Ecto neural progenitor cell (in vitro differentiated cells): ENCODE results near the gene HELT.
A peak's percentile ranks its signal among the peaks of the same experiment; 100 is the strongest.

Source experiments
- DNase-seq: peaks from one replicate; pipeline ENCODE4 v3.0.0-alpha.2; 2018; ENCODE audit warnings: low spot score

The HELT gene

DNA sequence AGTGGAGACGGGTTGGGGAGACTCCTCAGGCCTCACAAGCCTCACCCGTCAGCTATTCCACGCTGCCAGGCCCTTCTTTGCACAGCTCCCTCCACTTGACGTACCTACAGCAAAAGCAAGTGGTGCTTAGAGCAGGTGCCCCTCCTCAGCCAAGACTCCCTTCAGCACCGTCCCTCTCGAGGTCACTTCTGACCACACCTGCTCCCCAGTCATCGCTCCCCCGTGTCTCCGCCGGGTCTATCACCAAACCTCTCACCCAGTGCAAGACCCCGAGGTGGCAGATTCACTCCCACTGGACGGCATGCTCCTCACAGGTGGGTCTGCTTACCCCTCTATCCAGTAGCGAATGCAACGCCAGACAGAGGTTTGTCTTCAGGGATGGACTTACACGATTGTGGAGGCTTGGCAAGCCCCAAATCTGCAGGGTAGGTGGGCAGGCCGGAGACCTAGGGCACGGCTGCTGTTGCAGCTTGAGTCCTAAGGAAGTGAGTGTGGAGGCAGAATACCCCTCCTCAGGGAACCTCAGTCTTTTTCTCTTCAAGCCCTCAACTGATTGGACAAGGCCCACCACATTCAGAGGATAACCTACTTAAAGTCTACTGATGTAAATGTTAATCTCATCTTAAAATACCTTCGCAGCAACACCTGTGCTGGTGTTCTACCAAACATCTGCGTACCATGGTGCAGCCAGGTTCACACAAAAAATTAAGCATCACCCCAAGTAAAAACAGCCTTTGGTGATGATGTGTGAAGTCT is 14.5 kb upstream of the HELT start:
- DNase-seq: no peak

DNA sequence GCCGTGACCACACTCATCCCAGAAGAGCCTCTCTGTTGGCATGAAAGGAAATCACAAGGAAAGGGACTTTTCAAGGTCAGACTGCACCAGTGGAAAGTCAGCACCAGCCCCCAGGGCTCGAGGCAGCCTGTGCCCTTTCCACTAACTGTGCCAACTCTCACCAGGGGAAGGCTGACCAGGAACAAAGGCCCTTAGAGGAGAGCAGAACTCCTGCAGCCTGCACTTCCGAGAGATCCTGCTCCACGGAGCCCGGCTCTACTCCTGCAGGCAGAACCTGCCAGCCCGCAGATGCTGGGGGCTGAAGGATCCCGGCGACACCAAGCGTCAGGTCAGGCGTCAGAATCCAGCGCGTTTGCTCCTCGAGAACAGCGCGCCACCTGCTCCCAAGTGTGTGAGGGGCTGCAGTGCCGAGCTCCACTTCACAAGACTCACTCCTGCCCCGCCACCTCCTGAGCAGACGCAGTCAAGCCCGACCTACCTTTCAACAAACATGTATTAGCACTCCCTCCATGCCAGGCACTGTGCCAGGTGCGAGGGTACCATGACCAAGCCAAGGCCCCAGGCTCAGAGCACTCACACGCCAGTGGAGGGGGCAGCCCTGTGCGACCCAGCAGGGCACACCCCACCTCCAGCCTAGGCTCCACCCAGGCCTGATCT is 13.6 kb upstream of the HELT start:
- peak; percentile 65 for DNase-seq

DNA sequence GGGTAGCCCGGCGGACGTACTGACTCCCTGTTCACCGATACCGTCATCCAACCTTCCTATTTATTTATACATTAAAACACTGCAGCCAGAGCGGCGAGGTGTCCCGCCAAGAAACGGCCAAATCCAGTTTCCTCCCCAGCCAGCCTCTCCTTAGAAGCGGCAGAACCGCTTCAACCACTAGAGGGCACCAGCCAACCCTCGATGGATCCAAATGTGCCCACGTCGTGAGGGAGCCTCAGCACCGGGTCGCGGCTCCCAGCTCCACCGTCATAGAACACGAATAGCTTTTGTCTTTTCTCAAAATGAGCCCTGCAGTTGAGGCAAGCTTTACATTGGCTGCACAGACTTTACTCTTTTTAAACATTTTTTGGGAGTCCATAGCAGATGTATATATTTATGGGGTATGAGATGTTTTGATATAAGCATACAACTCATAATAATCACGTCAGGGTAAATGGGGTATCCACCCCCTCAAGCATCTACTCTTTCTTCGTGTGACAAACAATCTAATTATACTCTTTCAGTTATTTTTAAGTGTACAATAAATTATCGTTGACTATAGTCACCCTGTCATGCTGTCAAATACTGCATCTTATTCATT is 13.0 kb upstream of the HELT start:
- peak; percentile 86 for DNase-seq

DNA sequence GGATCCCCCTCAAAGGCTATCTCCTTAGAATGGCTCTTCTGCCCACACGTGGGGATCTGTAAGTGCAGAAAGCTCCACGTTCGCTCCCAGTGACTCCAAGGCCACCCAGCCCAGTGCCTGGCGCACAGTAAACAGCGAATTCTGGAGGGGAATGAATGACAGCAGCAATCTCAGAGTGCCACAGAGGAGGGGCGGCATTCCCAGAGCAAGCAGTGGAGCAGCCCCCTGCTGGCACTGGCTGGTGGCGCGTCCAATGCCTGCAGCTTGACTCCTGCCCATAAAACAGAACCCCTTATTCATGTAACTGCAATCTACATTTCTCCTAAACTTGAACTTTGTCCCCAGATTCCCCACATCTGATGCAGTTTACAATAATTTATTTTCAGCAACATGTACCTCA is 6.9 kb upstream of the HELT start:
- peak; percentile 76 for DNase-seq

DNA sequence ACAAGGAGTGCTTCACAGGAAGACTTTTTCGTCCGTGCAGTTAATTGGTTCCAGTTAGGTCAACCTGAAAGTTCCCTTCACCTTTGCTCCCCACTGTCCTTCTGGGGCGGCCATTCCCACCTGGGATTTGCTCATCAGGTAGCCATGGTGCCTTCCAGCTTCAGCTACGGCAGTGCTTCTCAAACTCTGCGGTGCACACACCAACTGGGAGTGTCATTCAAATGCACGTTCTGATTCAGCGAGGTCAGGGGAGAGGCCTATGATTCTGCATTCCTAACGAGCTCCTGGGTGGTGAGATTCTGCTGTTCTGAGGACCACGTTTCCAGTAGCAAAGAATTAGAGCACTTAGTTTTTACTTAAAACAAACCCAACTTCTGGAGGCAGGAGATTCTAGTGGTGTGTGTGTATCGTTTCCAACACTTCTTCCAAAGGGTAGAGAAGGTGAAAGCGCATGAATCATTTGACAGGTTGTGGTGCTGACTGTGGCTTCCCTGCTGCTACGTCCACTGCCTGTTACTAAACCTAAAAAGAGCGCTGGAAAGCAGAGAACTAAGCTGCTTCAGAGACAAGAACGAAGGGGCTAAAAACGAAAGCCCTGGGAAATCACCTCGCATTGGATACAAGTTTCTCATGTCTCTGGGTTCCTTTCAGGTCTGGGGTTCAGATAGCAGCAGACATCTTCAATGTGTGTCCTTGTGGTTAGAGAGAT is 4.7 kb upstream of the HELT start:
- no peak for DNase-seq

GRCh38 chr4:185015108-185015507 is 3.2 kb upstream of the HELT start:
- DNase-seq: no peak

GRCh38 chr4:185016101-185016940 is 2.0 kb upstream of the HELT start:
- DNase-seq: no peak

- no peak for DNase-seq
Measured at GRCh38 chr4:185016946-185017758, 1.1 kb upstream of the HELT start.

DNA sequence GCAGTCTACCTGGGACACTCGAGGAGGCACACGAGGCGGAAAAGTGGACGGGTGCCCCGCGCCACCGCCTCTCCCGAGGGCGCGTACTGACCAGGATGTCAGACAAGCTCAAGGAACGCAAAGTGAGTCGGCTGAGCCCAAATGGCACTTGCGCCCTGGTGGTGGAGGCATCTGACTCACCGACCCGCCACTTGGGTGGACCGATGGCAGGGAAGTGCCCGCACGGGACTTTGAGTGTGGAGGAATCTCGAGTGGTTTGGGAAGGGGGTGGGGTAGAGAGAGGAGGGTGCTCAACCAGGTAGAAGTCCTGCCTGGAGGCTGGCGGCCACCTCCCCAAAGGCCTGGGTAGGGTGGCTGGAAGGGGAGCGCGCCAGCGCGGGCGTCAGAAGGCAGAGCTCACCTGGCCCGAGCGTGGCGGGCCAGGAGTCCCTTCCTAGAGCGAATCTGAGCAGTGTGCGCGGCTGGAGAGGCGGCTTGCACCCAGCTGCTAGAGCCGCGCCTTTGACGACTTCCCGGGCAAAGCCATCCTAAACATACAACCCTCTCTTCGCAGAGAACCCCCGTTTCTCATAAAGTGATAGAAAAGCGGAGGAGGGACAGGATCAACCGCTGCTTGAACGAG is 655 bp downstream of the HELT start:
- no peak for DNase-seq

- DNase-seq: peak; percentile 69
Measured at GRCh38 chr4:185019456-185020292, 1.4 kb downstream of the HELT start.

DNA sequence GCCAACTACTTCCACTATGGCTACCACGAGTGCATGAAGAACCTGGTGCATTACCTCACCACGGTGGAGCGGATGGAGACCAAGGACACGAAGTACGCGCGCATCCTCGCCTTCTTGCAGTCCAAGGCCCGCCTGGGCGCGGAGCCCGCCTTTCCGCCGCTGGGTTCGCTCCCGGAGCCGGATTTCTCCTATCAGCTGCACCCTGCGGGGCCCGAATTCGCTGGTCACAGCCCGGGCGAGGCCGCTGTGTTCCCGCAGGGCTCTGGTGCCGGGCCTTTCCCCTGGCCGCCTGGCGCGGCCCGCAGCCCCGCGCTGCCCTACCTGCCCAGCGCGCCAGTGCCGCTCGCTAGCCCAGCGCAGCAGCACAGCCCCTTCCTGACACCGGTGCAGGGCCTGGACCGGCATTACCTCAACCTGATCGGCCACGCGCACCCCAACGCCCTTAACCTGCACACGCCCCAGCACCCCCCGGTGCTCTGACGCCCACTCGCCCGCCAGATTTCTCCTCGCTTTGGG is 2.1 kb downstream of the HELT start:
- peak; percentile 68 for DNase-seq

DNA sequence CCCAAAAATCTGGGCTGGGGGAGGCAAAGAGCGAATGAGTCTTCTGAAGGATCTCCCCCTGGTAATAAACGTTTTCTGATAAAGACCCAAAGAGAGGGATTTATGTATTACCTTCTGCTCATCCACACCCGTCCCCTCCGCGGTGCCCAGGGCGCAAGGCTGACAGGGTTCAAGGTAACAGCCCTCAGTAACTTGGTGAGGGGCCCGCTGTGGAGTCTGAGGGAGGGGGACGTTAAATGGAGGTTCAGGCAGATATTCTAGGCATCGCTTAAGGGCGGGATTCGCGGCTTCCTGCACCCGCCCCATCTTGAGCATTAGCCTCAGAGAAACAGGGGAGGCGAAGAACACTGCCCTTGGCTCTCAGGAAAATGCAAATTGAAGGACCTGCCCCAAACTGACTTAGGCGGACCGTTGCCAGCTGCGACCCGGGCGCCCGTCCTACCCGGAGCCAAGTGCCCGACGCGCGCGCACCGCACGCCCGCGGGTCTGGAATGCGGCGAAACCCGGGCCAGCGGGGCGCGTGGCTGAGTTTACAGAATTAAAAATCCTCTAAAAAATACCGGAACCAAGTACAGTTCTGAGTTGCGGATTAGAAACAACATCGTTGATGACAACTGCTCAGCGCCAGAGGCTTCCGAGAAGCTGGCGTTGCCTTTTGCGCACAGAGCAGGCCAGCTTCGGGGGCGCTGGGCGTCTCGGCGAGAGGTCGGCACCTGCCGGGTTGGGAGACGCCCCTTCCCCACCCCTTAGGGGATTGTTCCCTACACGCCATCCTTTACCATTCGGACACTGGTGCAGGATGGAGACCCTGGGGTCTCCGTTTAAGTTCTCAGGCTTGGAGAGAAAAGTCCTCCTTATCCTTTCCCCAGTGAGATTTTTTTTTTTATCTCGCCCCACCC is 2.8 kb downstream of the HELT start:
- DNase-seq: peak; percentile 59

GRCh38 chr4:185023471-185023870 is 5.2 kb downstream of the HELT start:
- peak; percentile 74 for DNase-seq

DNA sequence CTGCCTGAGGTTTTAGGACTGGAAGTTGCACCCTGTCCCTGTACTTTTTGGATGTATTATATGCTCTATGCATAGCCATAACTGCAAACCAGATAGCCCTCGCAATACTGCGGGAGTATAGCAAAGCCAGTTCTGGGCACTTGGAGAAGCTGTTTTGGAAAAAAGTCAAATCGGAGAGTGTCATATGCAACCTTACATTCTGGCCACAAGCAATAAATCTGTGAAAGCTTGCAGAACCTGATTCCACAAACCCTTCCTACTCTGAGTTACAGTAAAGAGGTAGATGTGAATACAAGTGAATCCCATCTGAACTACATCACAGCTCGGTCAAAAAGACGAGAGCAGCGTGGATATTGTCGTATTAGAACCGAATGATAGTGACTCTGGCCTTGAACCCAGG is 10.3 kb downstream of the HELT start:
- no peak for DNase-seq

DNA sequence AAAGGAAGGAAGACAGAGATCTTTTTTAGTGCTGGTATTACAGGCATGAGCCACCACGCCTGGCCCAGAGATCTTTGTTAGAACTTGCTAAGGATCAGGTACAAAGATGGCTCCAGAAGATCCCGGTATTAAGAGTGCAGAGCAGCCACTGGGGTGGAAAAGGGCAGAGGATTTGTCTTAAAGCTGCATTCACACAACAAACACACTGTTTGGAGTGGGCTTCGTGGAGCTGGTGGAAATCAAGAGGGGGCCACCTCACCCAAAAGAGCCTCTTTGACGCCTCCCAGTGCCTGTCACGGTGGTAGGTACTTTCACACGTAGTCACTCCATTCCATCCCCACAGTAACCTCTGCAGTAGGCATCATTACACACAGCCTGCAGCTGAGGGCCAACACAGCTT is 13.3 kb downstream of the HELT start:
- no peak for DNase-seq

GRCh38 chr4:185033072-185033471 is 14.8 kb downstream of the HELT start:
- no peak for DNase-seq

- no peak for DNase-seq
Measured at GRCh38 chr4:185033950-185034349, 15.7 kb downstream of the HELT start.

DNA sequence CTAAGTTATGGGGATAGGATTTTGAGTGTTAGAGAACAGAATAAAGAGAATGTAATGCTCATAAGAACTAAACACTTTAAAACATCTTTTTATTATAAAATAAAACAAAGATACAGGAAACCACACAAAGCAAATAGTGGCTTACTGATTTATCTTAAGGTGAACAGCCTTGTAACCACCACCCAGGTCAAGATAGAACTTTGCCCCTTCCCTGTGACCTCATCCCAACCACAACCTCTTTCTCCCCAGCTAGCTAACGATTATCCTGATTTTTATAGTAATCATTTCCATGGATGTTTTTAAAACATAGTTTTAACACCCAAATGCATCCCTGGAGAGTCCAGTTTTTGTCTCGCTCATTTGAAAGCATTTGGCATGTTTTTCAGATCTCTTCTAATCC is 17.0 kb downstream of the HELT start:
- no peak for DNase-seq
